Sigmoid colon (tissue), 4 donors: ENCODE measurements around the gene SPC24.

Experiments used
- EP300 ChIP-seq, 4 donors: sonication (generic); formaldehyde crosslinking; IDR thresholded peaks; one replicate each; pipeline ENCODE4 v1.6.1; 2017; ENCODE audit warnings: antibody characterized with exemption in 4 of 4
- POLR2A ChIP-seq, 2 donors: fragments of 450-650 bp; IDR thresholded peaks; one replicate each; pipeline ENCODE4 v1.6.1; 2016; ENCODE audit warnings: antibody characterized with exemption in 2 of 2, mild to moderate bottlenecking in 2 of 2, moderate library complexity in 2 of 2
- POLR2AphosphoS5 ChIP-seq, 4 donors: sonication (generic); formaldehyde crosslinking; IDR thresholded peaks; one replicate each; pipeline ENCODE4 v1.6.1; 2017; ENCODE audit warnings: antibody characterized with exemption in 4 of 4
- TF ChIP-seq, protein P1 (sequence below), 4 experiments: fragments of 450-650 bp in 3 of 4; fragments of 200-600 bp in 1 of 4; IDR thresholded peaks; one replicate each; pipeline ENCODE4 v1.5.1; 2016 to 2019; ENCODE audit warnings: antibody characterized with exemption in 4 of 4, mild to moderate bottlenecking in 3 of 4, moderate library complexity in 2 of 4

- TF ChIP-seq, protein P1, sequence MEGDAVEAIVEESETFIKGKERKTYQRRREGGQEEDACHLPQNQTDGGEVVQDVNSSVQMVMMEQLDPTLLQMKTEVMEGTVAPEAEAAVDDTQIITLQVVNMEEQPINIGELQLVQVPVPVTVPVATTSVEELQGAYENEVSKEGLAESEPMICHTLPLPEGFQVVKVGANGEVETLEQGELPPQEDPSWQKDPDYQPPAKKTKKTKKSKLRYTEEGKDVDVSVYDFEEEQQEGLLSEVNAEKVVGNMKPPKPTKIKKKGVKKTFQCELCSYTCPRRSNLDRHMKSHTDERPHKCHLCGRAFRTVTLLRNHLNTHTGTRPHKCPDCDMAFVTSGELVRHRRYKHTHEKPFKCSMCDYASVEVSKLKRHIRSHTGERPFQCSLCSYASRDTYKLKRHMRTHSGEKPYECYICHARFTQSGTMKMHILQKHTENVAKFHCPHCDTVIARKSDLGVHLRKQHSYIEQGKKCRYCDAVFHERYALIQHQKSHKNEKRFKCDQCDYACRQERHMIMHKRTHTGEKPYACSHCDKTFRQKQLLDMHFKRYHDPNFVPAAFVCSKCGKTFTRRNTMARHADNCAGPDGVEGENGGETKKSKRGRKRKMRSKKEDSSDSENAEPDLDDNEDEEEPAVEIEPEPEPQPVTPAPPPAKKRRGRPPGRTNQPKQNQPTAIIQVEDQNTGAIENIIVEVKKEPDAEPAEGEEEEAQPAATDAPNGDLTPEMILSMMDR (IDR thresholded peaks at IDR 0.05) = no peak
- TF ChIP-seq EP300 (IDR thresholded peaks at IDR 0.05) = no peak
- no peak for TF ChIP-seq POLR2AphosphoS5 (IDR thresholded peaks at IDR 0.05)
- no peak for TF ChIP-seq POLR2A (IDR thresholded peaks at IDR 0.05)
These were observed 42.6 kb upstream of the SPC24 start for GRCh38 chr19:11198175-11198534.
